ENCODE data around the gene CIAO1. TPM values are rescaled to one million over a fixed set of nuclear protein-coding genes. Genes with fewer than 3 reads are reported as not detected.

CIAO1 gene
- total RNA-seq, 2 donors from 2014 or later: 115 to 123 TPM

DNA sequence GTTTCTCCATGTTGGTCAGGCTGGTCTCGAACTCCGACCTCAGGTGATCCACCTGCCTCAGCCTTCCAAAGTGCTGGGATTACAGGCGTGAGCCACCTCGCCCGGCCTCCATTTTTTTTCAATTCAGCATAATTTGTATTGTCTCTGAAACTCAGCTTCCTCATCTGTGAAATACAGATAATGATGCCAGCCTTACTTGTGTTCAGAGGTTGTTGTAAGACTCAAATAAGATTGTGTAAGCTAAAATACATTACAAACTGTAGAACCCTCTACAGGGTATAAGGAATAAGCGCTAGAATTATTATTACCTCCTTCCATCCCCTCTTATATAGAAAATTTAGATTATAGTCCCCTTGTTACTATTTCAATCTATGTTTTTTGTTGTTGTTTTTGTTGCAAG is 32.6 kb upstream of the CIAO1 start:
- no peak overlapping the region for H3K27ac ChIP-seq
- no peak for DNase-seq (ENCODE audit: low spot score)
- no peaks in the 10 kb centered on the region for H3K36me3 ChIP-seq
- H3K4me1 ChIP-seq (ENCODE audit: control insufficient read depth in 1 of 2, low read depth in 2 of 2): no peaks in the 10 kb centered on the region
- ATAC-seq (ENCODE audit: insufficient number of reproducible peaks, low FRiP score, low read depth): no peak
- no peaks in the 10 kb centered on the region for H3K27me3 ChIP-seq (replicated peaks; ENCODE audit: insufficient read depth)
- H3K4me3 ChIP-seq: no peak overlapping the region
- no peaks in the 10 kb centered on the region for H3K9me3 ChIP-seq
- TF ChIP-seq, protein P1, sequence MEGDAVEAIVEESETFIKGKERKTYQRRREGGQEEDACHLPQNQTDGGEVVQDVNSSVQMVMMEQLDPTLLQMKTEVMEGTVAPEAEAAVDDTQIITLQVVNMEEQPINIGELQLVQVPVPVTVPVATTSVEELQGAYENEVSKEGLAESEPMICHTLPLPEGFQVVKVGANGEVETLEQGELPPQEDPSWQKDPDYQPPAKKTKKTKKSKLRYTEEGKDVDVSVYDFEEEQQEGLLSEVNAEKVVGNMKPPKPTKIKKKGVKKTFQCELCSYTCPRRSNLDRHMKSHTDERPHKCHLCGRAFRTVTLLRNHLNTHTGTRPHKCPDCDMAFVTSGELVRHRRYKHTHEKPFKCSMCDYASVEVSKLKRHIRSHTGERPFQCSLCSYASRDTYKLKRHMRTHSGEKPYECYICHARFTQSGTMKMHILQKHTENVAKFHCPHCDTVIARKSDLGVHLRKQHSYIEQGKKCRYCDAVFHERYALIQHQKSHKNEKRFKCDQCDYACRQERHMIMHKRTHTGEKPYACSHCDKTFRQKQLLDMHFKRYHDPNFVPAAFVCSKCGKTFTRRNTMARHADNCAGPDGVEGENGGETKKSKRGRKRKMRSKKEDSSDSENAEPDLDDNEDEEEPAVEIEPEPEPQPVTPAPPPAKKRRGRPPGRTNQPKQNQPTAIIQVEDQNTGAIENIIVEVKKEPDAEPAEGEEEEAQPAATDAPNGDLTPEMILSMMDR (IDR thresholded peaks at IDR 0.05): no peak

DNA sequence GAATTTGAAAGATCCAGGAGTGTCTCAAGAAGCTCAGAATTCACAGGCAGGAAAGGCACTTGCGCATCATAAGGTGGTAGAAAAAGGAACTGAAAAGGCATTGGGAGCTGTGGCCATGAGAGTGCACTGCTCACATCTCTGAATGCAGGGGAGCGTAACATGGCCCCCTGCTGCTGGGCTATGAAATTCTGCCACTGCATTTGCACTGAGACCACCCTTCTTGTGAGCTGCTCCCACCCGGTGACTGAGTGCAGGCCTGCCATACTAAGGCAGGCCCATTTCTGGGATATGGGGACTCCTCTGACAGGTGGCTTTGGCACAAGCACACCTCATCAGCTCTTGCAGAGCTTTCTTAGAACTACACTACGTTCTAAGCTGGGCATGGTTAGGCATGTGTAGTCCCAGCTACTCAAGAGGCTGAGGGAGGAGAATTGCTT is 32.1 kb upstream of the CIAO1 start:
- H3K27me3 ChIP-seq (replicated peaks; ENCODE audit: insufficient read depth): no peaks in the 10 kb centered on the region
- H3K4me1 ChIP-seq (ENCODE audit: control insufficient read depth in 1 of 2, low read depth in 2 of 2): no peaks in the 10 kb centered on the region
- DNase-seq (ENCODE audit: low spot score) (no peak), ATAC-seq (ENCODE audit: insufficient number of reproducible peaks, low FRiP score, low read depth) (no peak)
- TF ChIP-seq, protein P1 (IDR thresholded peaks at IDR 0.05): no peak
- H3K27ac ChIP-seq: no peak overlapping the region
- H3K36me3 ChIP-seq: no peaks in the 10 kb centered on the region
- H3K9me3 ChIP-seq: no peaks in the 10 kb centered on the region
- no peak overlapping the region for H3K4me3 ChIP-seq

DNA sequence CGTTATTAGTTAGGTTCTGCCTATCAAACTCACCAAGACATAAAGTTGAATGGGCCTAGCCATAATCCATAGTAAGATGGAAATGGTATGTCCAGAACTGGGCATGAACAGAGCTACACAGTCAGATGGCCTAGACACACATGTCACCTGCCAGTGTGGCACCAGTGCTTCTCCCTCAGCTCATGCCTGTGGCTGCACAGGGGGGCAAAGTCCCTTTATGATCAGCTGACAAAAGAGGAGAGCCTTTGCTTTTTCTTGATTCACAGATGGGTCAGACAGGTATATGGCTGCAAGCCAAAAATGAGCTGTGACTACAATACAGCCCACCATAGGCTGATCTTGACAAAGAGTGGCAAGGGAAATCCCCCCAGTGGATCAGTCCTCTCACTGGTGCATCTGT is 29.1 kb upstream of the CIAO1 start:
- no peak for ATAC-seq (ENCODE audit: insufficient number of reproducible peaks, low FRiP score, low read depth)
- H3K27ac ChIP-seq: no peak overlapping the region
- no peaks in the 10 kb centered on the region for H3K9me3 ChIP-seq
- H3K4me1 ChIP-seq (ENCODE audit: control insufficient read depth in 1 of 2, low read depth in 2 of 2): no peaks in the 10 kb centered on the region
- no peaks in the 10 kb centered on the region for H3K36me3 ChIP-seq
- no peak overlapping the region for H3K4me3 ChIP-seq
- H3K27me3 ChIP-seq (replicated peaks; ENCODE audit: insufficient read depth): no peaks in the 10 kb centered on the region
- DNase-seq (ENCODE audit: low spot score): no peak
- TF ChIP-seq, protein P1 (IDR thresholded peaks at IDR 0.05): no peak

DNA sequence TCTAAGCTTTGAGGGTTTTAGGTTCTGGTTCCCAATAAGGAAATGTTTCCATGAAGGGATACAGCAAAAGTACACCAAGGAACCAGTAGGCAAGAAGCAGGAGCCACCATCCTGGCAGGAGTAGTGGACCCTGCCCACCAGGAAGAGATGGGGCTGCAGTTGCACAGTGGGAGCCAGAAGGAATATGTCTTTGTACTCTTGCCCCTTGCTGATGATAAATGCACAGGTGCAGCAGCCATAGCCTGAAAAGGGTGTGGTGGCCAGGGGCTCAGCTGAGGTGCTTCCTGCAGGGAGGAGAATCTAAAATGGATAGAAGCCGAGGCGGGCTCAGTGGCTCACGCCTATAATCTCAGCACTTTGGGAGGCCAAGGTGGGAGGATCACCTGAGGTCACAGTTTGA is 27.8 kb upstream of the CIAO1 start:
- DNase-seq (ENCODE audit: low spot score): no peak
- Histone ChIP-seq H3K4me3 (no peak overlapping the region), H3K27ac (no peak overlapping the region), H3K9me3 (no peaks in the 10 kb centered on the region), H3K36me3 (no peaks in the 10 kb centered on the region), H3K27me3 (replicated peaks; ENCODE audit: insufficient read depth) (no peaks in the 10 kb centered on the region), H3K4me1 (ENCODE audit: control insufficient read depth in 1 of 2, low read depth in 2 of 2) (no peaks in the 10 kb centered on the region)
- TF ChIP-seq, protein P1 (IDR thresholded peaks at IDR 0.05): no peak
- ATAC-seq (ENCODE audit: insufficient number of reproducible peaks, low FRiP score, low read depth): no peak

DNA sequence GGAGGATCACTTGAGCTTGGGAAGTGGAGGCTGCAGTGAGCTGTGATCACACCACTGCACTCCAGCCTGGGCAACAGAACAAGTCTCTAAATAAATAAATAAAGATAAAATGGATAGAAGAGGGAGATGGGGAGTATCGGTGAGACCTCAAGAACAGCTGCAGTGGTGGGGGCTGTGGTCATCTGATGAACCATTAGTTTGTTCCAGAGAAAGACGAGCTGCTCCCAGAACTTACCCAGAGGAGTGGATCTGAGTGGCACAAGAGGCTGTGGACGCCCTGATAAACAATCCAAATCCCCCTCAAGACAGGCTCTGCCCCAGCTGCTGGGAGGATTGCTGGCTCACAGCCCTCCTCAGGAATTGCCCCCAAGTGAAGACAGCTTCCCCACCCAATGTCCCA is 26.9 kb upstream of the CIAO1 start:
- Histone ChIP-seq H3K27ac (no peak overlapping the region), H3K4me3 (no peak overlapping the region), H3K27me3 (replicated peaks; ENCODE audit: insufficient read depth) (no peaks in the 10 kb centered on the region), H3K4me1 (ENCODE audit: control insufficient read depth in 1 of 2, low read depth in 2 of 2) (no peaks in the 10 kb centered on the region), H3K9me3 (no peaks in the 10 kb centered on the region), H3K36me3 (no peaks in the 10 kb centered on the region)
- ATAC-seq (ENCODE audit: insufficient number of reproducible peaks, low FRiP score, low read depth) (no peak), DNase-seq (ENCODE audit: low spot score) (no peak)
- TF ChIP-seq, protein P1 (IDR thresholded peaks at IDR 0.05): no peak

Data from thoracic aorta (tissue), 2 donors.